OCI-LY7 (cell line): Measurements from ENCODE around the gene MVB12B. TPM values are rescaled to one million over a fixed set of nuclear protein-coding genes. Genes with fewer than 3 reads are reported as not detected.

Experiments
- BruUV-seq: library from RNA; stranded (reverse); fragments of 400-500 nt; replicated peaks from 2 replicates; lab custom pipeline; 2021; lab: Mats Ljungman, UMichigan
- CTCF ChIA-PET: fragments of 300-600 bp; sonication (Branson Sonifier 250); formaldehyde crosslinking; loops from one replicate; lab custom pipeline; 2022; ENCODE audit warnings: antibody characterized with exemption; ENCODE audit not compliant: unreplicated experiment; lab: Charles Lee
- POLR2A ChIA-PET: fragments of 300-600 bp; sonication (Branson Sonifier 250); formaldehyde crosslinking; loops from one replicate; lab custom pipeline; 2022; ENCODE audit warnings: antibody characterized with exemption; lab: Charles Lee
- DNase-seq: peaks from one replicate; pipeline ENCODE4 v3.0.0-alpha.2; 2015; ENCODE audit warnings: low spot score
- H2AFZ ChIP-seq: fragments of 200-600 bp; sonication (generic), shearing (Covaris generic); 2 replicates; pipeline ENCODE4 v1.6.1; 2014; ENCODE audit warnings: mild to moderate bottlenecking, antibody characterized with exemption, low read length, moderate library complexity
- H3K27ac ChIP-seq: fragments of 200-600 bp; sonication (generic); 2 replicates; pipeline ENCODE4 v1.5.1; 2014; ENCODE audit warnings: mixed run types, low read depth, mild to moderate bottlenecking, moderate library complexity, low read length, inconsistent platforms; ENCODE audit not compliant: poor library complexity, severe bottlenecking
- H3K36me3 ChIP-seq: fragments of 200-600 bp; sonication (generic); 2 replicates; pipeline ENCODE4 v1.6.1; 2014; ENCODE audit warnings: mild to moderate bottlenecking, antibody characterized with exemption, low read length, moderate library complexity, mixed read lengths; ENCODE audit not compliant: insufficient read depth
- H3K4me1 ChIP-seq: fragments of 200-600 bp; sonication (generic); 2 replicates; pipeline ENCODE4 v1.5.1; 2014; ENCODE audit warnings: mild to moderate bottlenecking, low read length; ENCODE audit not compliant: insufficient read depth, poor library complexity, severe bottlenecking
- H3K4me2 ChIP-seq: fragments of 200-600 bp; sonication (generic); 2 replicates; pipeline ENCODE4 v1.6.1; 2014; ENCODE audit warnings: mild to moderate bottlenecking, low read length
- H3K4me3 ChIP-seq: fragments of 200-600 bp; sonication (generic); 2 replicates; pipeline ENCODE4 v1.5.1; 2014; ENCODE audit warnings: mild to moderate bottlenecking, low read depth, low read length; ENCODE audit not compliant: poor library complexity, severe bottlenecking
- H3K79me2 ChIP-seq: fragments of 200-600 bp; sonication (generic); 2 replicates; pipeline ENCODE4 v1.6.1; 2016; ENCODE audit warnings: low read depth, mild to moderate bottlenecking, low read length, moderate library complexity, mixed read lengths; ENCODE audit not compliant: insufficient read depth
- H3K9me2 ChIP-seq: fragments of 200-600 bp; sonication (generic); 2 replicates; pipeline ENCODE4 v1.6.1; 2016; ENCODE audit warnings: mild to moderate bottlenecking, low read length, mixed read lengths; ENCODE audit not compliant: insufficient read depth
- H3K9me3 ChIP-seq: fragments of 200-600 bp; sonication (generic); 2 replicates; pipeline ENCODE4 v1.6.1; 2014; ENCODE audit warnings: mild to moderate bottlenecking, mixed run types, low read length, mixed read lengths
- H4K20me1 ChIP-seq: fragments of 200-600 bp; sonication (generic); 2 replicates; pipeline ENCODE4 v1.6.1; 2014; ENCODE audit warnings: mild to moderate bottlenecking, antibody characterized with exemption, low read length, moderate library complexity, mixed read lengths; ENCODE audit not compliant: insufficient read depth
- EZH2phosphoT487 ChIP-seq: fragments of 200-600 bp; sonication (generic); IDR thresholded peaks from 2 replicates; pipeline ENCODE4 v1.6.1; 2018; ENCODE audit warnings: low read depth, borderline replicate concordance, mild to moderate bottlenecking, mixed run types, antibody characterized with exemption, low read length, moderate library complexity, mixed read lengths
- intact Hi-C: fragments of 100-400 bp; cut with micrococcal nuclease; formaldehyde crosslinking; loops from one replicate; pipeline ENCODE4 v1.10.0; 2022; ENCODE audit not compliant: unreplicated experiment
- total RNA-seq, 2 experiments: library from RNA; depleted of rRNA in 1 of 2; stranded (reverse); fragments of >200 nt in 1 of 2; shearing (Covaris generic) in 1 of 2; gene quantifications; 2 replicates each; pipeline ENCODE4 v1.2.3, GENCODE V29; 2014 to 2022
- TF ChIP-seq, protein P1 (sequence below): fragments of 200-600 bp; sonication (generic); conservative IDR thresholded peaks from 2 replicates; pipeline ENCODE4 v1.5.1; 2014; ENCODE audit warnings: mild to moderate bottlenecking, antibody characterized with exemption, low read length, moderate library complexity, mixed read lengths

Gene MVB12B
- total RNA-seq, 2 experiments from 2014 or later, result 1.3 TPM; not detected in 1

DNA sequence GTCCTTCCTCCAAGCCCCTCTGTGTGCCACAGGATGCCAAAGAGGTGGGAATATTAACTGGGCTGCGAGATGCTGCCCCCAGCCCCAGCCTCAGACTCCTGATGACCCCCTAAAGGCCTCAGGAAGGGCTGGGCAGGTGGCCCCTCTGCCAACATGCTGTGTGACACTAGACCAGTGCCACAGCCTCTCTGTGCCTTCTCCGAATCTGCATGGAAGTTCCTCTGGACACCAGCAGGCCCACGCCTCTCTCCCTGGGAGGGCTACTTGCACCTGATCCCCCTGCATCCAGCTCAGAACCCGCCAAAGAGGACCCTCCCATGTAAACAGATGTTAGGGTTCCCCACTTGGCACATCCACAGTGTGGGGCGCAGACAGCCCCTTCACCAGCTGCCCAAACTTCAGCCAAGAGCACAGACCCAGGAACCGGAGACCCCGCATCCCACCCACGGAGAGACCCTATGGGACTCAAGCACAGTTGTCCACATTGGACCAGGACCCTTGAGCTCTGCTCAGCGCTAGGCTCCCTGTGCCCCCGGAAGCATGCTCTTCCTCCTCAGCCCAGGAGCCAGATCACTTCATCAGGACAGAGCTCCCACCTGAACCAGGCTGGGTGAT, 195.5 kb downstream of the MVB12B start:
- no peak overlapping the region for H3K27ac ChIP-seq
- no peak overlapping the region for H2AFZ ChIP-seq
- ChIA-PET POLR2A (interaction anchor here (1.5 kb wide), 1 partner anchor 10 kb away, joined by 10 read pairs; no protein-coding TSS in a partner anchor), CTCF (no interaction called here)
- no peaks in the 10 kb centered on the region for H3K79me2 ChIP-seq
- no peak for DNase-seq
- no peaks in the 10 kb centered on the region for H3K9me2 ChIP-seq
- no peak overlapping the region for H3K4me2 ChIP-seq
- no peaks in the 10 kb centered on the region for H3K36me3 ChIP-seq
- intact Hi-C loops, result no loop called here
- H3K9me3 ChIP-seq, result no peaks in the 10 kb centered on the region
- TF ChIP-seq, protein P1, sequence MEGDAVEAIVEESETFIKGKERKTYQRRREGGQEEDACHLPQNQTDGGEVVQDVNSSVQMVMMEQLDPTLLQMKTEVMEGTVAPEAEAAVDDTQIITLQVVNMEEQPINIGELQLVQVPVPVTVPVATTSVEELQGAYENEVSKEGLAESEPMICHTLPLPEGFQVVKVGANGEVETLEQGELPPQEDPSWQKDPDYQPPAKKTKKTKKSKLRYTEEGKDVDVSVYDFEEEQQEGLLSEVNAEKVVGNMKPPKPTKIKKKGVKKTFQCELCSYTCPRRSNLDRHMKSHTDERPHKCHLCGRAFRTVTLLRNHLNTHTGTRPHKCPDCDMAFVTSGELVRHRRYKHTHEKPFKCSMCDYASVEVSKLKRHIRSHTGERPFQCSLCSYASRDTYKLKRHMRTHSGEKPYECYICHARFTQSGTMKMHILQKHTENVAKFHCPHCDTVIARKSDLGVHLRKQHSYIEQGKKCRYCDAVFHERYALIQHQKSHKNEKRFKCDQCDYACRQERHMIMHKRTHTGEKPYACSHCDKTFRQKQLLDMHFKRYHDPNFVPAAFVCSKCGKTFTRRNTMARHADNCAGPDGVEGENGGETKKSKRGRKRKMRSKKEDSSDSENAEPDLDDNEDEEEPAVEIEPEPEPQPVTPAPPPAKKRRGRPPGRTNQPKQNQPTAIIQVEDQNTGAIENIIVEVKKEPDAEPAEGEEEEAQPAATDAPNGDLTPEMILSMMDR, result no peak
- no peak for TF ChIP-seq EZH2phosphoT487
- BruUV-seq, result no TSS peak
- H3K4me1 ChIP-seq, result peaks cover 17% of the 10 kb centered on the region
- H3K4me3 ChIP-seq, result no peak overlapping the region
- no peaks in the 10 kb centered on the region for H4K20me1 ChIP-seq

DNA sequence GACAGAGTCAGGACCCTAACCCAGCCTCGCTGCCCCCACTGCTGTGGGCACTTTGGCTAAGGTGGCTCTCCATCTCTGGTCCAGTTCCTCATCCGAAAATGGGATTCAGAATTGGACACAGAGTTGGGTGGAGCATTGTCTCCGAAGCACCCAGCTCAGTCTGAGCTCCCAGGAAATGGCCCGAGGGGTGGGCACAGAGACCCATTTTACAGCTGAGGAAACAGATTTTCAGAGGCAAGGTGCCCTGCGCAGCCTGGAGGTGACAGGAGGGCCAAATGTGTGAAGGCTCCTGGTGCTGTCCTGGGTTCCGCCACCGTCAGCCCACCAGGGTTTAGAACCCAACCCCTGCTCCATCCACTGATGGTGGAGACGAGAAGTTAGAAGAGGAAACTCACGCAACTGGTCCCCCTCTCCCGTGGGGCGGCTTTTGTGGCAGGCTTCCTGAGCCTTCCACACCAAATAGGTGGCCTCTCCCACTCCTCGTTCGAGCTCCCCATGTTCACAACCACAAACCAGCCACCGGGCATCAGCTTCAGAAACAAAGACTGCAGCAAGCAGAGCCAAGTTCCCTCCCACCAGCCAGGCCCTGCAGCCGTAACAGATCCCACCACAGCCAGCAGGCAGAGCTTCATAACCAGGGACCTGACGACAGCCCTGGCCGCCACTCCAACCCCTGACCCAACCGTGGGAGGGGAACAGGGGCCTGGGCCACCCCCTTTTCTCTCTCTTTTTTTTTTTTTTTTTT, 196.2 kb downstream of the MVB12B start:
- H3K36me3 ChIP-seq, result no peaks in the 10 kb centered on the region
- no peak overlapping the region for H3K27ac ChIP-seq
- no peaks in the 10 kb centered on the region for H3K9me3 ChIP-seq
- H3K79me2 ChIP-seq, result no peaks in the 10 kb centered on the region
- no peak for DNase-seq
- no TSS peak for BruUV-seq
- POLR2A ChIA-PET, result interaction anchor here (0.7 to 1.5 kb wide), 3 partner anchors 9 to 260 kb away, joined by 3 to 10 read pairs (median 3); no protein-coding TSS in a partner anchor
- intact Hi-C loops, result no loop called here
- no peaks in the 10 kb centered on the region for H3K9me2 ChIP-seq
- H2AFZ ChIP-seq, result no peak overlapping the region
- H3K4me3 ChIP-seq, result no peak overlapping the region
- H3K4me1 ChIP-seq, result peaks cover 10% of the 10 kb centered on the region
- H3K4me2 ChIP-seq, result no peak overlapping the region
- H4K20me1 ChIP-seq, result no peaks in the 10 kb centered on the region
- TF ChIP-seq EZH2phosphoT487, result no peak
- TF ChIP-seq, protein P1, result no peak
- CTCF ChIA-PET, result interaction anchor here (0.6 kb wide), 1 partner anchor 35 kb away, joined by 3 read pairs; no protein-coding TSS in a partner anchor
